Measurements from ENCODE around the gene GID8. TPM values are rescaled to one million over a fixed set of nuclear protein-coding genes. Genes with fewer than 3 reads are reported as not detected.

The GID8 gene
- total and polyA plus RNA-seq, 2 experiments from 2014 or later = 41.8 to 106 TPM

DNA sequence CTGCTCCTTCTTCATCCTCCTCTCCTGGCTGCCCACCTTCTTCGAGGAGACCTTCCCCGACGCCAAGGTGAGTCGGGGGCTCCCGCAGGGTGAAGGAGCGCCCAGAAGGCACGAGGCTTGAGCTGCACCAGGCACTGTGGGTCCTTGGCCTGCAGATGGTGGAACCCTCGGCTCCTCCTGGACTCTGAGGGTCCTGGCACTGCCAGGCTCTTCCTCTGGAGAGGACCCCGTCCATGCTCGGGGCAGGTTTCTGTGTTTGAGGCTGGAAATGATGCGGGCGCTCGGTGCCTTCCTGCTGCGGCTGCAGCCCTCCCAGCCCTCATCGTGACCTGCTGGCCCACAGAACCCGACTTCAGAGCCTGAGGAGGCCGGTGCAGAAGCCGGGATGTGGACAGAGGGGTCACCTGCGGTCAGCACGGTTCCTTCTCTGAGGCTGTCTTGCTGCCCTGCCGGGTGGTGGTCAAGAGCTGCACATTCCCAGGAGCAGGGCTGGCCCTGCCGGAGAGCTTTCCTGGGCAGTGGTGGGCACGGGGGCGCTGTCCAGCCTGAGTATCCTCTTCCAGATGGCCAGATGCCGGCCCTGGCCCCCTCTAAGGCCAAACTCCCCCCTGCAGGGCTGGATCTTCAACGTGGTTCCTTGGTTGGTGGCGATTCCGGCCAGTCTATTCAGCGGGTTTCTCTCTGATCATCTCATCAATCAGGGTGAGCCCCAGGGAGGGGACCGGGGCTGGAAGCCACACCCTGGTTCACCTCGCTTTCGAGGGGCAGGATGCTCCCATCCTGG, 25.9 kb downstream of the GID8 start:
- Mint-ChIP-seq H3K4me1 (peaks cover 4% of the 10 kb centered on the region; the same call in 2 of the 3 replicates), H3K27ac (no peak overlapping the region), H3K9me3 (no peaks in the 10 kb centered on the region), H3K27me3 (ENCODE audit: insufficient read depth, low read depth, poor library complexity) (peaks cover 6% of the 10 kb centered on the region), H3K36me3 (ENCODE audit: low read depth) (no peaks in the 10 kb centered on the region; the same call in 2 of the 3 replicates), H3K4me3 (no peak overlapping the region)
- Histone ChIP-seq H3K79me2 (replicated peaks; ENCODE audit: insufficient read depth) (no peaks in the 10 kb centered on the region), H3K36me3 (ENCODE audit: insufficient read depth) (no peaks in the 10 kb centered on the region), H3K4me1 (ENCODE audit: insufficient read depth) (0 out of 2 replicates have a peak, but pooled peaks cover 1% of the 10 kb centered on the region), H4K20me1 (replicated peaks; ENCODE audit: insufficient read depth) (no peaks in the 10 kb centered on the region), H3K4me2 (no peak overlapping the region), H3K4me3 (no peak overlapping the region), H2AFZ (no peak overlapping the region), H3K27ac (ENCODE audit: low read depth) (no peak overlapping the region), H3K9me2 (ENCODE audit: insufficient read depth) (no peaks in the 10 kb centered on the region), H3F3A (replicated peaks; ENCODE audit: low read depth) (no peaks in the 10 kb centered on the region; the same call in 1 of the 2 replicates), H3K27me3 (ENCODE audit: insufficient read depth) (no peaks in the 10 kb centered on the region)
- no peak for DNase-seq (ENCODE audit: low spot score)
- ATAC-seq = no peak
- TF ChIP-seq NANOG (IDR thresholded peaks at IDR 0.05; ENCODE audit: borderline replicate concordance) (no peak), ZNF331 (CRISPR knock-in tag; IDR thresholded peaks at IDR 0.05; ENCODE audit: low read depth) (no peak), REST (IDR thresholded peaks at IDR 0.05; ENCODE audit: unreplicated experiment) (no peak), ZNF462 (CRISPR knock-in tag; IDR thresholded peaks at IDR 0.05) (no peak), POLR2AphosphoS5 (IDR thresholded peaks at IDR 0.05; ENCODE audit: low read depth) (no peak), EZH2 (IDR thresholded peaks at IDR 0.05; ENCODE audit: low read depth, unreplicated experiment) (no peak), JUNB (IDR thresholded peaks at IDR 0.05; ENCODE audit: unreplicated experiment) (no peak), ZNF114 (CRISPR knock-in tag; IDR thresholded peaks at IDR 0.05) (no peak), EZH2phosphoT487 (IDR thresholded peaks at IDR 0.05; ENCODE audit: unreplicated experiment) (no peak), STAT1 (IDR thresholded peaks at IDR 0.05; ENCODE audit: unreplicated experiment) (no peak), CREB1 (CRISPR knock-in tag; IDR thresholded peaks at IDR 0.05; ENCODE audit: low read depth) (no peak)
- TF ChIP-seq, protein P1, sequence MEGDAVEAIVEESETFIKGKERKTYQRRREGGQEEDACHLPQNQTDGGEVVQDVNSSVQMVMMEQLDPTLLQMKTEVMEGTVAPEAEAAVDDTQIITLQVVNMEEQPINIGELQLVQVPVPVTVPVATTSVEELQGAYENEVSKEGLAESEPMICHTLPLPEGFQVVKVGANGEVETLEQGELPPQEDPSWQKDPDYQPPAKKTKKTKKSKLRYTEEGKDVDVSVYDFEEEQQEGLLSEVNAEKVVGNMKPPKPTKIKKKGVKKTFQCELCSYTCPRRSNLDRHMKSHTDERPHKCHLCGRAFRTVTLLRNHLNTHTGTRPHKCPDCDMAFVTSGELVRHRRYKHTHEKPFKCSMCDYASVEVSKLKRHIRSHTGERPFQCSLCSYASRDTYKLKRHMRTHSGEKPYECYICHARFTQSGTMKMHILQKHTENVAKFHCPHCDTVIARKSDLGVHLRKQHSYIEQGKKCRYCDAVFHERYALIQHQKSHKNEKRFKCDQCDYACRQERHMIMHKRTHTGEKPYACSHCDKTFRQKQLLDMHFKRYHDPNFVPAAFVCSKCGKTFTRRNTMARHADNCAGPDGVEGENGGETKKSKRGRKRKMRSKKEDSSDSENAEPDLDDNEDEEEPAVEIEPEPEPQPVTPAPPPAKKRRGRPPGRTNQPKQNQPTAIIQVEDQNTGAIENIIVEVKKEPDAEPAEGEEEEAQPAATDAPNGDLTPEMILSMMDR (conservative IDR thresholded peaks at IDR 0.05; ENCODE audit: low read depth in 2 of 2) = no peak
- TF ChIP-seq, protein P2, sequence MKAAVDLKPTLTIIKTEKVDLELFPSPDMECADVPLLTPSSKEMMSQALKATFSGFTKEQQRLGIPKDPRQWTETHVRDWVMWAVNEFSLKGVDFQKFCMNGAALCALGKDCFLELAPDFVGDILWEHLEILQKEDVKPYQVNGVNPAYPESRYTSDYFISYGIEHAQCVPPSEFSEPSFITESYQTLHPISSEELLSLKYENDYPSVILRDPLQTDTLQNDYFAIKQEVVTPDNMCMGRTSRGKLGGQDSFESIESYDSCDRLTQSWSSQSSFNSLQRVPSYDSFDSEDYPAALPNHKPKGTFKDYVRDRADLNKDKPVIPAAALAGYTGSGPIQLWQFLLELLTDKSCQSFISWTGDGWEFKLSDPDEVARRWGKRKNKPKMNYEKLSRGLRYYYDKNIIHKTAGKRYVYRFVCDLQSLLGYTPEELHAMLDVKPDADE (IDR thresholded peaks at IDR 0.05) = no peak

Data from GM23338 (cell line).